Coronary artery (tissue), 2 donors: ENCODE data around the gene BUD13.

ENCODE experiments used
- DNase-seq: peaks from one replicate; pipeline ENCODE4 v3.0.0-alpha.2; 2017; ENCODE audit warnings: low spot score
- H3K27ac ChIP-seq, 2 donors: fragments of 200-600 bp; sonication (generic); one replicate each; pipeline ENCODE4 v1.5.1; 2016 to 2019
- H3K4me3 ChIP-seq: fragments of 200-600 bp; sonication (generic); 2 replicates; pipeline ENCODE4 v1.5.1; 2016; ENCODE audit warnings: mild to moderate bottlenecking, moderate library complexity
- TF ChIP-seq, protein P1 (sequence below): fragments of 200-600 bp; sonication (generic); IDR thresholded peaks from one replicate; pipeline ENCODE4 v1.5.1; 2019; ENCODE audit warnings: antibody characterized with exemption

BUD13 gene

GRCh38 chr11:116792144-116792868, 19.5 kb upstream of the BUD13 start:
- TF ChIP-seq, protein P1, sequence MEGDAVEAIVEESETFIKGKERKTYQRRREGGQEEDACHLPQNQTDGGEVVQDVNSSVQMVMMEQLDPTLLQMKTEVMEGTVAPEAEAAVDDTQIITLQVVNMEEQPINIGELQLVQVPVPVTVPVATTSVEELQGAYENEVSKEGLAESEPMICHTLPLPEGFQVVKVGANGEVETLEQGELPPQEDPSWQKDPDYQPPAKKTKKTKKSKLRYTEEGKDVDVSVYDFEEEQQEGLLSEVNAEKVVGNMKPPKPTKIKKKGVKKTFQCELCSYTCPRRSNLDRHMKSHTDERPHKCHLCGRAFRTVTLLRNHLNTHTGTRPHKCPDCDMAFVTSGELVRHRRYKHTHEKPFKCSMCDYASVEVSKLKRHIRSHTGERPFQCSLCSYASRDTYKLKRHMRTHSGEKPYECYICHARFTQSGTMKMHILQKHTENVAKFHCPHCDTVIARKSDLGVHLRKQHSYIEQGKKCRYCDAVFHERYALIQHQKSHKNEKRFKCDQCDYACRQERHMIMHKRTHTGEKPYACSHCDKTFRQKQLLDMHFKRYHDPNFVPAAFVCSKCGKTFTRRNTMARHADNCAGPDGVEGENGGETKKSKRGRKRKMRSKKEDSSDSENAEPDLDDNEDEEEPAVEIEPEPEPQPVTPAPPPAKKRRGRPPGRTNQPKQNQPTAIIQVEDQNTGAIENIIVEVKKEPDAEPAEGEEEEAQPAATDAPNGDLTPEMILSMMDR: no peak
- H3K27ac ChIP-seq: no peak overlapping the region
- H3K4me3 ChIP-seq: no peak overlapping the region
- DNase-seq: no peak

DNA sequence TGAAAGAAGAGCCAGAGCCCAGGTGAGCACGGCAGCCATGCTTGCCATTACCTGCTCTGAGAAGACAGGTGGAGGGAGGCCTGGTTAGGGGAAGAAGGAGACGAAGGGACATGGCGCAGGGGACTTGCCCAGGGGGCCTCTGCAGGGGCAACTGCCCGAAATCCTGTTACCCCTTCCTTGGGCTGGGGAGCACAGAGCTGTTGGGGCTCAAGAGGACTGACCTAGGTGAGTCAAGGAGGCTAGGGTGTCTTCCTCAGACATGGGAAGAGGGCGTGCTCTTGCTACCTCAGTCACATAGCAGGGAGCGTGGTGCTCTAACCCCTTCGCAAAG, 19.0 kb upstream of the BUD13 start, which contains the start of gene APOA5:
TSS of gene APOA5 (minus strand) at position 67 of the 331 bp plus-strand sequence. CDS start at position 48, 19 bp downstream.
- H3K27ac ChIP-seq: no peak within 1 kb of the TSS
- no peak for DNase-seq
- TF ChIP-seq, protein P1: no peak
- peak within 1 kb of the TSS; percentile 57 for H3K4me3 ChIP-seq

DNA sequence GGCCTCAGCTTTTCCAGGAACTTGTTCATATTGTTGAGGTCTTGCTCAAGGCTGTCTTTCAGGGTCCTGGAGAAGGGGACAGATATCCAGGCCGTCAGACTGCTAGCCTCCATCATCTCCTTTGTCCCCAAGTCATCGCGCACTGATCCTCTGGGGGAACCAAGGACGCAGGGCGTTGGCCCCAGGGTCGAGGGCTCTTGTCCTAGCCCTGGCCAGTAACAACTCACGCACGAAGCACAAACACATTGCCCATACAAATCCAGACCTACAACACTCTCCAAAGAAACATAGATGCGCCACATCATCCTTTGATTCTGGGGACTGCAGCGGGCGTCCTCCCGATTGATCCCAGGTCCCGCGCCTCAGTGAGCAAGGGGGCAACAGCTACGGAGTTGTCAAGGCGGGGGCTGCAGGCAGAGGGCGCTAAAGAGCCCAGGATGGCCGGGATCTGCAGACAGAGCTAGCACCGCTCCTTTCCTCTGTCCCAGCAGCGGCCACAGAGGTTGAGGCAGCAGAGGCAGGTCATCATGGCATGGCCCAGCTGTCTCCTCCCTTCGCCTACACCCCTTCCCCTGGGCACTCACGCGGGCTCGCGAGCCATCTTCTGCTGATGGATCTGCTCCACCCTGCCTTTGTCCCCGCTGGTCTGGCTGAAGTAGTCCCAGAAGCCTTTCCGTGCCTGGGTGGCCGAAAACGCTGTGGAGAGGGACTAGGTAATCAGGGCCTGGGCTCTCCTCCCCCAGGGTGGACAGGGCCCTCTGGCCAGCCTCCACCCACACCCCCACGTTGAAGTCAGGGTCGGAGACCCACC, 18.4 kb upstream of the BUD13 start:
- H3K27ac ChIP-seq: no peak overlapping the region
- TF ChIP-seq, protein P1: peak; percentile 89
- peak overlapping the region; percentile 57 for H3K4me3 ChIP-seq
- no peak for DNase-seq

DNA sequence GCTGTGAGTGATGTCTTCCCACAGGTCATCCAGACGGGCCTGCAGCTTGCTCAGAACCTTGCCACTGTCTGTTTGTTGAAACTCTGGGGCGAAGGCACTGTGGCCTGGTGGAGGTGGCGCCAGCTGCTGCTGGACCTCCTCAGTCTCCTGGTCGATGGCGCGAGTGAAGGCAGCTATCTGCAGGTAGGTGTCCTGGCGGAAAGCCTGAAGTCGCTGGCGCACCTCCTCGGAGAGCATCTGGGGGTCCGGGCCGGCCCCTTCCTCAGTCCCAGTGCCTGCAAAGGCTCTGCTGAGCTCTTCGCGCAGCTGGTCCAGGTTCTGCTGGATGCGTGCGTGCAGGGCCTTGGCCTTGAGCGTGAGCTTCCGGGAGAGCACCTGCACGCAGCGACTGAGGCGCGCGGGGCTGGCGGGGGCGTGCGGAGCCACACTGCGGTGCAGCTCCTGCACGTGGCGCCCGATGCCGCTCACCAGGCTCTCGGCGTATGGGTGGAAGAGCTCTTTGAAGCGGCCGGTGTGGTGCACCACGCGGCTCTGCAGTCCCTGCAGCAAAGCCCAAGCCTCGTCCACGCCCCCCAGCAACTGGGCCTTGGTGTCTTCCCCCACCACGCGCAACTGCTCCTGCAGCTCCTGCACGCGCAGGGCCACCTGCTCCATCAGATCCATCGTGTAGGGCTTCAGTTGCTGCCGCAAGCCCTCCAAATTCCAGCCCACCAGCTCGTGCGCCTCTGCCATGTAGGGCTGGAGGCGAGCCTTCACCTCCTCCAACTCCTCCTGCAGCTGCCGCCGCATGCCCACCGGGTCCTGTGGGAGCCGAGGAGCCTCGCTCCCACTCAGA, 17.6 kb upstream of the BUD13 start:
- no peak overlapping the region for H3K27ac ChIP-seq
- DNase-seq: no peak
- no peak overlapping the region for H3K4me3 ChIP-seq
- TF ChIP-seq, protein P1: no peak

GRCh38 chr11:116788975-116789374, 16.2 kb upstream of the BUD13 start:
- TF ChIP-seq, protein P1: no peak
- no peak overlapping the region for H3K27ac ChIP-seq
- DNase-seq: no peak
- no peak overlapping the region for H3K4me3 ChIP-seq

- H3K4me3 ChIP-seq: peak overlapping the region; percentile 98
- peak overlapping the region; percentile 82 to 84 for H3K27ac ChIP-seq
- DNase-seq: no peak
- TF ChIP-seq, protein P1: no peak
Observed at GRCh38 chr11:116788534-116788933, 15.7 kb upstream of the BUD13 start.
